ENCODE data around the gene GCNT2.
"Not testable (repeated sequence)": the region's sequence is repeated elsewhere in the genome, so short reads cannot be mapped to it uniquely, and the experiment has no call there.

Gene GCNT2

DNA sequence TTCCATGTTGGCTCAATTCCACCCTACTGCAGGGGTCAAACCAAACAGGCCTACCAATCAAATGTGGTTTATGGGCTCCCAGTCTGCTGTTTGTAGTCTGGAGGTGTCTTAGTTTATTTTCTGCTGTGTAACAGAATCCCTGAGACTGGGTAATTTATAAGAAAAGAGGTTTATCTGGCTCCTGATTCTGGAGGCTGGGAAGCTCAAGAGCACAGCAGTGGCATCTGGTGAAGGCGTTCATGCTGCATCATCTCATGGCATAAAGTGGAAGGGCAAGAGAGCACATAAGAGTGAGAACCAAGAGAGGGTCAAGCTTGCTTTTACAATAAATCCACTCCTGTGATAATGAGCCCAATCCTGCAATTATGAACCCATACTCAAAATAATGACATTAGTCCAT lies 87.9 kb downstream of the GCNT2 start:
- no peak overlapping the region for H3K4me3 ChIP-seq (ENCODE audit: low read depth, low read length)
- no peaks in the 10 kb centered on the region for H3K4me1 ChIP-seq
- no peak for DNase-seq
- TF ChIP-seq, protein P1, sequence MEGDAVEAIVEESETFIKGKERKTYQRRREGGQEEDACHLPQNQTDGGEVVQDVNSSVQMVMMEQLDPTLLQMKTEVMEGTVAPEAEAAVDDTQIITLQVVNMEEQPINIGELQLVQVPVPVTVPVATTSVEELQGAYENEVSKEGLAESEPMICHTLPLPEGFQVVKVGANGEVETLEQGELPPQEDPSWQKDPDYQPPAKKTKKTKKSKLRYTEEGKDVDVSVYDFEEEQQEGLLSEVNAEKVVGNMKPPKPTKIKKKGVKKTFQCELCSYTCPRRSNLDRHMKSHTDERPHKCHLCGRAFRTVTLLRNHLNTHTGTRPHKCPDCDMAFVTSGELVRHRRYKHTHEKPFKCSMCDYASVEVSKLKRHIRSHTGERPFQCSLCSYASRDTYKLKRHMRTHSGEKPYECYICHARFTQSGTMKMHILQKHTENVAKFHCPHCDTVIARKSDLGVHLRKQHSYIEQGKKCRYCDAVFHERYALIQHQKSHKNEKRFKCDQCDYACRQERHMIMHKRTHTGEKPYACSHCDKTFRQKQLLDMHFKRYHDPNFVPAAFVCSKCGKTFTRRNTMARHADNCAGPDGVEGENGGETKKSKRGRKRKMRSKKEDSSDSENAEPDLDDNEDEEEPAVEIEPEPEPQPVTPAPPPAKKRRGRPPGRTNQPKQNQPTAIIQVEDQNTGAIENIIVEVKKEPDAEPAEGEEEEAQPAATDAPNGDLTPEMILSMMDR (IDR thresholded peaks at IDR 0.05; ENCODE audit: low read depth, low read length): no peak
- H3K9me3 ChIP-seq: no peaks in the 10 kb centered on the region
- H3K27me3 ChIP-seq: no peaks in the 10 kb centered on the region
- H3K36me3 ChIP-seq: no peaks in the 10 kb centered on the region

DNA sequence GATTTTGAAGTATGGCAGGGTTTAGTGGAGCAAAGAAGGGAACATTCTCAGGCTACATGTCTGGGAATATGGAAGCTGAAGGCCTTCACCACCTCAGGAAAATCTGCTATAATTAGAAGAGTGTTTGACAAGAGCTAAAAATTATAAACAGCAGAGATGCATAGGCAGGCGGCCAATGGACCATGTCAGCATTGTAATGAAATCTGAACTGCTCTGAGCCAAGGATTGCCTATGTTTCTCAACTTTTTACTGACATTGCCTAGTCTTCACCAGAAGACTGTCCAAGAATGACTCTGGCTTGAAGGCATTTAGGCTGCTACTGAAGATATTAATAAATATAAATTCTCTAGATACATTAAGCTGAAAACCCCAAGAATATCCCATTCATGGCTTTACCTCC lies 89.1 kb downstream of the GCNT2 start:
- Histone ChIP-seq H3K4me1 (no peaks in the 10 kb centered on the region), H3K9me3 (no peaks in the 10 kb centered on the region), H3K36me3 (no peaks in the 10 kb centered on the region), H3K4me3 (ENCODE audit: low read depth, low read length) (no peak overlapping the region), H3K27me3 (no peaks in the 10 kb centered on the region)
- TF ChIP-seq, protein P1 (IDR thresholded peaks at IDR 0.05; ENCODE audit: low read depth, low read length): no peak
- DNase-seq: no peak

DNA sequence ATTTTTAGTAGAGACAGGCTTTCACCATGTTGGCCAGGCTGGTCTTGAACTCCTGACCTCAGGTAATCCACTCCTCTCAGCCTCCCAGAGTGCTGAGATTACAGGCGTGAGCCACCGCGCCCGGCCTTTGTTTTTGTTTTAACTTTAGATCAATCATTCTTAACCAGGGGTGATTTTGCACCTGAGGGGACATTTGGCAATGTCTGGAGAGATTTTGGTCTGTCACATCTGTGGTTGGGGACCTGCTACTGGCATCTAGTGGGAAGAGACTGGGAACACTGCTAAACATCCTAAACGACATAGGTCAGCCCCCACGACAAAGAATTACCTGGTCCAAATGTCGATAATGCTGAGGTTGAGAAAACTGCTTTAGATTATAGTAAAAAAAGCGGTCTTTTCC lies 91.0 kb downstream of the GCNT2 start:
- Histone ChIP-seq H3K27me3 (no peaks in the 10 kb centered on the region), H3K36me3 (no peaks in the 10 kb centered on the region), H3K4me1 (no peaks in the 10 kb centered on the region), H3K4me3 (ENCODE audit: low read depth, low read length) (no peak overlapping the region), H3K9me3 (no peaks in the 10 kb centered on the region)
- no peak for DNase-seq
- TF ChIP-seq, protein P1 (IDR thresholded peaks at IDR 0.05; ENCODE audit: low read depth, low read length): no peak

DNA sequence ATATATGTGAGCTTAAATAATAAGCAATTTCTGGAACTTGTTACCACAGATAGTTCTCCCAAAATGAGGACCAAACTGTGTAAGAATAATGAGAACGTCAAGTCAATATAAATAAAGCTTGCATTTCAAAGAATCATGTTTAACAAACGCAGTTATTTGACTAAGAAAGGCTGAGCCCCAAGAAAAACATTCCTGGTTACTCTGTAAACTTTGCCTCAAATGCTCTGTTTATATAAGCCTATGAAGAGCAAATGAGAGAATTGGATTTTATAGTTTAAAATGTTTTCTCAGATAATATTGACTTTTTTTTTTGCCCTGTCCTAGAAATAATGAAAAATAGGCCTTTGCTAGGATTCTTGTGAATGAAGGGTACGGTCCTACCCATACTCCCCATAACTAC lies 91.9 kb downstream of the GCNT2 start:
- H3K4me3 ChIP-seq (ENCODE audit: low read depth, low read length): no peak overlapping the region
- TF ChIP-seq, protein P1 (IDR thresholded peaks at IDR 0.05; ENCODE audit: low read depth, low read length): no peak
- H3K9me3 ChIP-seq: no peaks in the 10 kb centered on the region
- H3K36me3 ChIP-seq: no peaks in the 10 kb centered on the region
- no peaks in the 10 kb centered on the region for H3K4me1 ChIP-seq
- no peak for DNase-seq
- no peaks in the 10 kb centered on the region for H3K27me3 ChIP-seq

DNA sequence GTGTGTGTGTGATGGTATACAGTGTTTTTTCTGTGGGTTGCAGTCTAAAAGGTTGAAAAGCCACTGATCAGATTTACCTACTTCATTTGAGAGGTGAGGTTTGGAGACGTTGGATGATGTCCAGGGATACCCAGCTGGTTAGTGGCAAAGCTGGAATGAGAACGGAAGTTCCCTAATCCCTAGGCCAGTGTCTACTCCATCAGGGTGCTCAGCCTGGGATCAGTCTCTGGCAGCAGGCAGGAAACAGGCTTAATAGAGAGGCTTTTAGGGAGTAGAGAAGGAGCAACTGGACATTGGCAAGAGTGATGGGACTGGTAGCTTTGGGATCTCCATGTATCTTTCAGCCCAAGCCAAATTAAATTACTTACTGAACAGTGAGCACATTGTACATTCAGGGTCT lies 92.6 kb downstream of the GCNT2 start:
- Histone ChIP-seq H3K4me3 (ENCODE audit: low read depth, low read length) (no peak overlapping the region), H3K27me3 (no peaks in the 10 kb centered on the region), H3K36me3 (no peaks in the 10 kb centered on the region), H3K9me3 (no peaks in the 10 kb centered on the region), H3K4me1 (no peaks in the 10 kb centered on the region)
- TF ChIP-seq, protein P1 (IDR thresholded peaks at IDR 0.05; ENCODE audit: low read depth, low read length): no peak
- no peak for DNase-seq

DNA sequence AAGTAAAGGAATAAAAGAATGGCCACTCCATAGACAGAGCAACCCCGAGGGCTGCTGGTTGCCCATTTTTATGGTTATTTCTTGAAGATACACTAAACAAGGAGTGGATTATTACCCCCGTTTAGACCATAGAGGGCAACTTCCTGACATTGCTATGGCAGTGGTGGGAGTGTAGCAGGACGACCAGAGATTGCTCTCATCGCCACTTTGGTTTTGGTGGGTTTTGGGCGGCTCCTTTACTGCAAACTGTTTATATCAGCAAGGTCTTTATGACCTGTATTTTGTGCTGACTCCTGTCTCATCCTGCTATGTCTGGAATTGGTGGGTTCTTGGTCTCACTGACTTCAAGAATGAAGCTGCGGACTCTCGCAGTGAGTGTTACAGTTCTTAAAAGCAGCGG lies 94.5 kb downstream of the GCNT2 start:
- DNase-seq: no peak
- H3K36me3 ChIP-seq: no peaks in the 10 kb centered on the region
- H3K4me1 ChIP-seq: no peaks in the 10 kb centered on the region
- no peaks in the 10 kb centered on the region for H3K9me3 ChIP-seq
- no peak overlapping the region for H3K4me3 ChIP-seq (ENCODE audit: low read depth, low read length)
- TF ChIP-seq, protein P1 (IDR thresholded peaks at IDR 0.05; ENCODE audit: low read depth, low read length): no peak
- no peaks in the 10 kb centered on the region for H3K27me3 ChIP-seq

DNA sequence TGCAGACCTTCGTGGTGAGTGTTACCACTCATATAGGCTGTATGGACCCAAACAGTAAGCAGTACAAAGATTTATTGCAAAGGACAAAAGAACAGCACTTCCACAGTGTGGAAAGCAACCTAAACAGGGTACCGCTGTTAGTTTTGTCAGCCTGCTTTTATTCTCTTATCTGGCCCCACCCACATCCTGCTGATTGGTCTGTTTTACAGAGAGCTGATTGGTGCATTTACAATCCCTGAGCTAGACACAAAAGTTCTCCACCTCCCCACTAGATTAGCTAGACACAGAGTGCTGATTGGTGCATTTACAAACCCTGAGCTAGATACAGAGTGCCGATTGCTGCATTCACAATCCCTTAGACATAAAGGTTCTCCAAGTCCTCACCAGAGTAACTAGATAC lies 95.1 kb downstream of the GCNT2 start:
- not testable (repeated sequence) for H3K4me3 ChIP-seq (ENCODE audit: low read depth, low read length); H3K27me3 ChIP-seq

More for the DNA sequence above, 95.1 kb downstream of the GCNT2 start:
- H3K9me3 ChIP-seq, DNase-seq, H3K4me1 ChIP-seq, H3K36me3 ChIP-seq: not testable (repeated sequence)
